CD4-positive, alpha-beta T cell (primary cell): ENCODE results near the gene GALT. TPM values are rescaled to one million over a fixed set of nuclear protein-coding genes. Genes with fewer than 3 reads are reported as not detected.
A peak's percentile ranks its signal among the peaks of the same experiment; 100 is the strongest.

Experiments
- ATAC-seq: fragments of 200-7000 bp; cut with Tn5 transposase; one replicate; pipeline ENCODE4 v1.10.0; 2022; ENCODE audit warnings: mild to moderate bottlenecking; ENCODE audit not compliant: poor library complexity
- CTCF ChIA-PET: fragments of 350-600 bp; sonication (Branson Sonifier 250); formaldehyde crosslinking; loops from one replicate; lab custom pipeline; 2021; ENCODE audit warnings: antibody characterized with exemption, inconsistent platforms; lab: Charles Lee
- POLR2A ChIA-PET: fragments of 350-600 bp; sonication (Branson Sonifier 250); formaldehyde crosslinking; loops from one replicate; lab custom pipeline; 2021; ENCODE audit warnings: antibody characterized with exemption, inconsistent platforms; lab: Charles Lee
- DNase-seq, 14 experiments: peaks; one replicate each; pipeline ENCODE4 v3.0.0-alpha.2; 2013 to 2020; ENCODE audit warnings: mixed read lengths in 2 of 14
- H3K27ac ChIP-seq, 2 donors: one replicate each; pipeline versions ENCODE4 v1.5.1 to v1.7.0; 2013; ENCODE audit warnings: low read length in 2 of 2, low read depth in 1 of 2, mild to moderate bottlenecking in 1 of 2
- H3K27me3 ChIP-seq, 2 experiments: 1 replicate in 1 of 2; 2 replicates in 1 of 2; pipeline versions ENCODE4 v1.6.1 to v1.7.0; 2013; ENCODE audit warnings: low read length in 2 of 2, control low read depth in 1 of 2, mild to moderate bottlenecking in 1 of 2, moderate library complexity in 1 of 2; ENCODE audit not compliant: insufficient read depth in 2 of 2, control insufficient read depth in 1 of 2
- H3K36me3 ChIP-seq: one replicate; pipeline ENCODE4 v1.6.1; 2013; ENCODE audit warnings: low read length, control low read depth; ENCODE audit not compliant: insufficient read depth
- H3K4me1 ChIP-seq: one replicate; pipeline ENCODE4 v1.6.1; 2013; ENCODE audit warnings: low read length, control low read depth; ENCODE audit not compliant: insufficient read depth
- H3K4me3 ChIP-seq: one replicate; pipeline ENCODE4 v1.5.1; 2013; ENCODE audit warnings: mild to moderate bottlenecking, low read length, moderate library complexity
- H3K9me3 ChIP-seq, 2 experiments: 1 replicate in 1 of 2; 2 replicates in 1 of 2; pipeline versions ENCODE4 v1.6.1 to v1.7.0; 2013; ENCODE audit warnings: low read length in 2 of 2, mild to moderate bottlenecking in 2 of 2, control low read depth in 1 of 2, moderate library complexity in 1 of 2; ENCODE audit not compliant: control insufficient read depth in 1 of 2, insufficient read depth in 1 of 2
- H3K27ac Mint-ChIP-seq: one replicate; pipeline ENCODE4 v1.8.0; 2020; ENCODE audit warnings: mixed read lengths
- H3K27me3 Mint-ChIP-seq: one replicate; pipeline ENCODE4 v1.8.0; 2021; ENCODE audit warnings: mixed read lengths
- H3K36me3 Mint-ChIP-seq: one replicate; pipeline ENCODE4 v1.8.0; 2021; ENCODE audit warnings: low read depth, mixed read lengths
- H3K4me1 Mint-ChIP-seq: one replicate; pipeline ENCODE4 v1.8.0; 2021; ENCODE audit warnings: low read depth, mixed read lengths
- H3K4me3 Mint-ChIP-seq: one replicate; pipeline ENCODE4 v1.8.0; 2020; ENCODE audit warnings: mild to moderate bottlenecking, mixed read lengths
- H3K9me3 Mint-ChIP-seq: one replicate; pipeline ENCODE4 v1.8.0; 2020; ENCODE audit warnings: mixed read lengths
- CTCF ChIP-seq: fragments of 200-600 bp; IDR thresholded peaks from one replicate; pipeline ENCODE4 v1.8.0; 2022; ENCODE audit warnings: antibody characterized with exemption, mild to moderate bottlenecking
- intact Hi-C, 2 experiments: fragments of 100-400 bp; cut with DNase I in 1 of 2; cut with micrococcal nuclease in 1 of 2; formaldehyde crosslinking; loops; one replicate each; pipeline versions ENCODE4 v1.15.1 to v1.9.0; 2023 to 2025; cut with DNase I, micrococcal nuclease
- total RNA-seq, 174 experiments: library from RNA in 2 of 174; stranded (reverse) in 2 of 174; gene quantifications; one replicate each; pipeline ENCODE4 v1.2.3 and lab custom pipeline; 2021 to 2026

Gene GALT
- total RNA-seq, 2 experiments from 2014 or later, result 115 TPM

- DNase-seq (no peak), ATAC-seq (no peak)
- Mint-ChIP-seq H3K27ac (no peak overlapping the region), H3K4me1 (no peaks in the 10 kb centered on the region), H3K4me3 (no peak overlapping the region), H3K36me3 (no peaks in the 10 kb centered on the region), H3K27me3 (peaks cover 10% of the 10 kb centered on the region), H3K9me3 (no peaks in the 10 kb centered on the region)
- Histone ChIP-seq H3K27me3 (no peaks in the 10 kb centered on the region), H3K4me1 (no peaks in the 10 kb centered on the region), H3K36me3 (no peaks in the 10 kb centered on the region), H3K27ac (no peak overlapping the region), H3K9me3 (no peaks in the 10 kb centered on the region), H3K4me3 (no peak overlapping the region)
- POLR2A ChIA-PET, result no interaction called here
- TF ChIP-seq CTCF, result no peak
- intact Hi-C loops, result loop anchor here in 1 of 2 experiments (2.0 kb wide), 1 partner anchor 53 kb away; no protein-coding TSS in a partner anchor
- CTCF ChIA-PET, result no interaction called here
These were observed 44.4 kb upstream of the GALT start for GRCh38 chr9:34601937-34602573.

GRCh38 chr9:34603610-34604231, 42.8 kb upstream of the GALT start:
- peak; percentile 70 to 87 (median 78) for DNase-seq
- no peaks in the 10 kb centered on the region for H3K4me1 ChIP-seq
- POLR2A ChIA-PET, result interaction anchor here (1.2 to 1.3 kb wide), 2 partner anchors 12 to 59 kb away, joined by 3 read pairs; no protein-coding TSS in a partner anchor
- TF ChIP-seq CTCF, result peak; percentile 94
- ATAC-seq, result peak; percentile 98
- Mint-ChIP-seq H3K27ac (no peak overlapping the region), H3K4me3 (no peak overlapping the region), H3K36me3 (no peaks in the 10 kb centered on the region), H3K4me1 (no peaks in the 10 kb centered on the region), H3K27me3 (peaks cover 5% of the 10 kb centered on the region), H3K9me3 (no peaks in the 10 kb centered on the region)
- no peaks in the 10 kb centered on the region for H3K9me3 ChIP-seq
- CTCF ChIA-PET, result interaction anchor here (0.7 to 1.7 kb wide), 14 partner anchors 9 to 420 kb away, joined by 3 to 13 read pairs (median 4); partner anchors contain the start of genes ARID3C, DCTN3 and SIGMAR1
- no peak overlapping the region for H3K27ac ChIP-seq
- intact Hi-C loops, result no loop called here
- H3K4me3 ChIP-seq, result no peak overlapping the region
- no peaks in the 10 kb centered on the region for H3K27me3 ChIP-seq
- no peaks in the 10 kb centered on the region for H3K36me3 ChIP-seq

- Mint-ChIP-seq H3K9me3 (no peaks in the 10 kb centered on the region), H3K4me3 (no peak overlapping the region), H3K27me3 (peaks cover 5% of the 10 kb centered on the region), H3K4me1 (peaks cover 11% of the 10 kb centered on the region), H3K36me3 (peaks cover 4% of the 10 kb centered on the region), H3K27ac (no peak overlapping the region)
- H3K27ac ChIP-seq, result no peak overlapping the region
- no peak for DNase-seq
- peaks cover 0 to 3% of the 10 kb centered on the region in 2 experiments for H3K9me3 ChIP-seq
- no peak for TF ChIP-seq CTCF
- POLR2A ChIA-PET, result no interaction called here
- peaks cover 8% of the 10 kb centered on the region for H3K4me1 ChIP-seq
- CTCF ChIA-PET, result interaction anchor here (1.9 kb wide), 1 partner anchor 28 kb away, joined by 9 read pairs; no protein-coding TSS in a partner anchor
- intact Hi-C loops, result no loop called here
- H3K4me3 ChIP-seq, result no peak overlapping the region
- no peaks in the 10 kb centered on the region for H3K27me3 ChIP-seq
- ATAC-seq, result no peak
- H3K36me3 ChIP-seq, result no peaks in the 10 kb centered on the region
These were observed 40.3 kb upstream of the GALT start for GRCh38 chr9:34606190-34606589.
